Esophagus muscularis mucosa (tissue), 4 donors: ENCODE results near the gene IFNE. TPM values are rescaled to one million over a fixed set of nuclear protein-coding genes. Genes with fewer than 3 reads are reported as not detected.

Experiments
- DNase-seq: peaks from one replicate; pipeline ENCODE4 v3.0.0-alpha.2; 2017; ENCODE audit errors: extremely low spot score
- H3K27ac ChIP-seq, 4 donors: fragments of 200-600 bp; sonication (generic); replicated peaks in 1 of 4; 1 replicate in 3 of 4; 2 replicates in 1 of 4; pipeline ENCODE4 v1.5.1; 2016 to 2019; ENCODE audit warnings: mild to moderate bottlenecking in 1 of 4
- H3K27me3 ChIP-seq, 4 donors: fragments of 200-600 bp; sonication (generic); one replicate each; pipeline versions ENCODE4 v1.5.1 to v1.6.0; 2016 to 2019
- H3K36me3 ChIP-seq, 4 donors: fragments of 200-600 bp; sonication (generic); one replicate each; pipeline ENCODE4 v1.5.1; 2016 to 2019
- H3K4me1 ChIP-seq, 4 donors: fragments of 200-600 bp; sonication (generic); one replicate each; pipeline ENCODE4 v1.5.1; 2016 to 2019
- H3K4me3 ChIP-seq, 4 donors: fragments of 200-600 bp; sonication (generic); 1 replicate in 2 of 4; 2 replicates in 2 of 4; pipeline ENCODE4 v1.5.1; 2016 to 2019; ENCODE audit warnings: mild to moderate bottlenecking in 4 of 4, moderate library complexity in 1 of 4
- H3K9me3 ChIP-seq, 4 donors: fragments of 200-600 bp; sonication (generic); 1 replicate in 3 of 4; 2 replicates in 1 of 4; pipeline ENCODE4 v1.5.1; 2016 to 2019
- CTCF ChIP-seq, 3 experiments: fragments of 200-600 bp in 2 of 3; fragments of 450-650 bp in 1 of 3; sonication (generic) in 2 of 3; IDR thresholded peaks; one replicate each; pipeline ENCODE4 v1.5.1; 2017 to 2019; ENCODE audit warnings: antibody characterized with exemption in 3 of 3, mild to moderate bottlenecking in 2 of 3, moderate library complexity in 1 of 3
- EP300 ChIP-seq: sonication (generic); formaldehyde crosslinking; IDR thresholded peaks from one replicate; pipeline ENCODE4 v1.6.1; 2017; ENCODE audit warnings: antibody characterized with exemption
- POLR2A ChIP-seq: fragments of 450-650 bp; IDR thresholded peaks from one replicate; pipeline ENCODE4 v1.6.1; 2017; ENCODE audit warnings: antibody characterized with exemption, moderate library complexity, mild to moderate bottlenecking, low read depth
- POLR2AphosphoS5 ChIP-seq, 2 donors: sonication (generic); formaldehyde crosslinking; IDR thresholded peaks; one replicate each; pipeline ENCODE4 v1.6.1; 2017; ENCODE audit warnings: antibody characterized with exemption in 2 of 2
- WGBS: methylation state at CpG from one replicate; pipeline ENCODE4 v1.1.5; 2018; 5-methylcytosine and 5-hydroxymethylcytosine counted together
- intact Hi-C: fragments of 100-400 bp; cut with DNase I; formaldehyde crosslinking; loops from one replicate; pipeline ENCODE4 v1.15.1; 2023
- total RNA-seq, 4 donors: library from RNA; depleted of rRNA; stranded (reverse); fragments of >200 nt; gene quantifications; one replicate each; pipeline versions ENCODE4 v1.1.0 to v1.2.1, GENCODE V29; 2016

IFNE gene
- total RNA-seq, 4 donors from 2014 or later, result not detected

- H3K36me3 ChIP-seq, result no peaks in the 10 kb centered on the region
- TF ChIP-seq POLR2A, result no peak
- no peak for TF ChIP-seq CTCF (IDR thresholded peaks at IDR 0.05)
- TF ChIP-seq POLR2AphosphoS5 (IDR thresholded peaks at IDR 0.05), result no peak
- no peak for TF ChIP-seq EP300
- H3K4me3 ChIP-seq, result no peak overlapping the region
- WGBS, result 78% methylated on average over 3 of the region's 3 CpGs
- DNase-seq, result no peak
- H3K4me1 ChIP-seq, result no peaks in the 10 kb centered on the region
- intact Hi-C loops, result no loop called here
- H3K27ac ChIP-seq, result no peak overlapping the region
- H3K9me3 ChIP-seq, result no peaks in the 10 kb centered on the region
- peaks cover 0 to 4% (median 0%) of the 10 kb centered on the region in 4 donors for H3K27me3 ChIP-seq
Measured at GRCh38 chr9:21507483-21507790, 25.3 kb upstream of the IFNE start.

GRCh38 chr9:21506626-21507482, 24.7 kb upstream of the IFNE start:
- H3K27ac ChIP-seq, result no peak overlapping the region
- 53% methylated on average over 4 of the region's 4 CpGs for WGBS
- no peaks in the 10 kb centered on the region for H3K4me1 ChIP-seq
- no peaks in the 10 kb centered on the region for H3K9me3 ChIP-seq
- intact Hi-C loops, result no loop called here
- H3K36me3 ChIP-seq, result no peaks in the 10 kb centered on the region
- H3K4me3 ChIP-seq, result no peak overlapping the region
- H3K27me3 ChIP-seq, result peaks cover 0 to 4% (median 0%) of the 10 kb centered on the region in 4 donors
- DNase-seq, result no peak
- TF ChIP-seq CTCF (IDR thresholded peaks at IDR 0.05), result no peak

GRCh38 chr9:21505425-21506179, 23.5 kb upstream of the IFNE start:
- intact Hi-C loops, result no loop called here
- H3K36me3 ChIP-seq, result no peaks in the 10 kb centered on the region
- DNase-seq, result no peak
- H3K27ac ChIP-seq, result no peak overlapping the region
- H3K4me1 ChIP-seq, result no peaks in the 10 kb centered on the region
- H3K9me3 ChIP-seq, result no peaks in the 10 kb centered on the region
- H3K4me3 ChIP-seq, result no peak overlapping the region
- peaks cover 0 to 4% (median 0%) of the 10 kb centered on the region in 4 donors for H3K27me3 ChIP-seq
- no peak for TF ChIP-seq POLR2A
- TF ChIP-seq CTCF (IDR thresholded peaks at IDR 0.05), result no peak
- TF ChIP-seq EP300, result no peak
- no peak for TF ChIP-seq POLR2AphosphoS5 (IDR thresholded peaks at IDR 0.05)
- WGBS, result 68% methylated on average over 10 of the region's 10 CpGs

- DNase-seq, result no peak
- Histone ChIP-seq H3K36me3 (no peaks in the 10 kb centered on the region), H3K27ac (no peak overlapping the region), H3K4me3 (no peak overlapping the region), H3K27me3 (peaks cover 0 to 4% (median 0%) of the 10 kb centered on the region in 4 donors), H3K4me1 (no peaks in the 10 kb centered on the region), H3K9me3 (no peaks in the 10 kb centered on the region)
- TF ChIP-seq EP300 (no peak), POLR2AphosphoS5 (IDR thresholded peaks at IDR 0.05) (no peak), CTCF (IDR thresholded peaks at IDR 0.05) (no peak), POLR2A (no peak)
- intact Hi-C loops, result no loop called here
Measured at GRCh38 chr9:21504894-21505293, 22.8 kb upstream of the IFNE start.
